Kidney epithelial cell (primary cell): ENCODE measurements around the gene PRRC2B. TPM values are rescaled to one million over a fixed set of nuclear protein-coding genes. Genes with fewer than 3 reads are reported as not detected.

ENCODE experiments used
- DNase-seq: peaks from one replicate; pipeline ENCODE4 v3.0.0-alpha.2; 2010; ENCODE audit warnings: low read depth
- H3K27me3 ChIP-seq: 2 replicates; pipeline ENCODE4 v1.6.0; 2011; ENCODE audit warnings: low read length; ENCODE audit not compliant: control insufficient read depth, insufficient read depth
- H3K36me3 ChIP-seq: 2 replicates; pipeline ENCODE4 v1.5.1; 2011; ENCODE audit warnings: low read length; ENCODE audit not compliant: control insufficient read depth, insufficient read depth
- H3K4me3 ChIP-seq: 2 replicates; pipeline ENCODE4 v1.5.1; 2011; ENCODE audit warnings: low read depth, mild to moderate bottlenecking, control low read depth, low read length
- CTCF ChIP-seq: IDR thresholded peaks from 2 replicates; pipeline ENCODE4 v1.5.1; 2011; ENCODE audit warnings: mild to moderate bottlenecking, moderate library complexity, low read length, control low read depth, inconsistent platforms; ENCODE audit not compliant: insufficient read depth, poor library complexity, severe bottlenecking
- total RNA-seq: library from RNA; depleted of rRNA; stranded (reverse); fragments of >200 nt; gene quantifications from 2 replicates; pipeline ENCODE4 v1.2.3, GENCODE V29; 2015

The PRRC2B gene
- total RNA-seq, 1 donor from 2014 or later: 158 TPM

GRCh38 chr9:131438190-131438589 lies 44.3 kb downstream of the PRRC2B start:
- H3K27me3 ChIP-seq: no peaks in the 10 kb centered on the region
- H3K4me3 ChIP-seq: no peak overlapping the region
- peaks cover 1% of the 10 kb centered on the region for H3K36me3 ChIP-seq
- no peak for DNase-seq
- no peak for TF ChIP-seq CTCF

- H3K36me3 ChIP-seq: peaks cover 4% of the 10 kb centered on the region
- no peak overlapping the region for H3K4me3 ChIP-seq
- no peak for TF ChIP-seq CTCF
- no peaks in the 10 kb centered on the region for H3K27me3 ChIP-seq
- DNase-seq: no peak
Measured at GRCh38 chr9:131439224-131439623, 45.3 kb downstream of the PRRC2B start.

GRCh38 chr9:131441441-131441840 lies 47.6 kb downstream of the PRRC2B start:
- H3K36me3 ChIP-seq: peaks cover 7% of the 10 kb centered on the region
- H3K4me3 ChIP-seq: no peak overlapping the region
- no peak for DNase-seq

GRCh38 chr9:131442351-131442750 lies 48.5 kb downstream of the PRRC2B start:
- no peak for DNase-seq
- Histone ChIP-seq H3K4me3 (no peak overlapping the region), H3K36me3 (peaks cover 7% of the 10 kb centered on the region), H3K27me3 (no peaks in the 10 kb centered on the region)
- TF ChIP-seq CTCF: no peak

More at GRCh38 chr9:131441441-131441840, 47.6 kb downstream of the PRRC2B start:
- H3K27me3 ChIP-seq: no peaks in the 10 kb centered on the region
- TF ChIP-seq CTCF: no peak

GRCh38 chr9:131443648-131444047 lies 49.8 kb downstream of the PRRC2B start:
- Histone ChIP-seq H3K4me3 (no peak overlapping the region), H3K36me3 (peaks cover 6% of the 10 kb centered on the region), H3K27me3 (no peaks in the 10 kb centered on the region)
- no peak for TF ChIP-seq CTCF
- DNase-seq: no peak

GRCh38 chr9:131446276-131446675 lies 52.4 kb downstream of the PRRC2B start:
- Histone ChIP-seq H3K36me3 (peaks cover 6% of the 10 kb centered on the region), H3K4me3 (no peak overlapping the region), H3K27me3 (no peaks in the 10 kb centered on the region)
- DNase-seq: no peak
- TF ChIP-seq CTCF: no peak
